Osteoblast (primary cell): ENCODE measurements around the gene SNCAIP. TPM values are rescaled to one million over a fixed set of nuclear protein-coding genes. Genes with fewer than 3 reads are reported as not detected.

ENCODE experiments used
- DNase-seq: peaks from one replicate; pipeline ENCODE4 v3.0.0; 2011; ENCODE audit warnings: low spot score, mixed read lengths; ENCODE audit not compliant: insufficient read length; ENCODE audit errors: missing footprints
- H2AFZ ChIP-seq: 2 replicates; pipeline ENCODE4 v1.6.0; 2011; ENCODE audit warnings: mild to moderate bottlenecking, low read length
- H3K27ac ChIP-seq: 2 replicates; pipeline ENCODE4 v1.5.1; 2011; ENCODE audit warnings: mild to moderate bottlenecking, low read depth, low read length, moderate library complexity
- H3K27me3 ChIP-seq: 2 replicates; pipeline ENCODE4 v1.6.0; 2012; ENCODE audit warnings: mild to moderate bottlenecking, control low read depth, inconsistent platforms, low read length, moderate library complexity; ENCODE audit not compliant: insufficient read depth
- H3K36me3 ChIP-seq: 2 replicates; pipeline ENCODE4 v1.5.1; 2011; ENCODE audit warnings: mild to moderate bottlenecking, low read length, control low read depth, moderate library complexity; ENCODE audit not compliant: insufficient read depth
- H3K4me1 ChIP-seq: 2 replicates; pipeline ENCODE4 v1.5.1; 2011; ENCODE audit warnings: mild to moderate bottlenecking, low read length, control low read depth, moderate library complexity; ENCODE audit not compliant: insufficient read depth
- H3K4me2 ChIP-seq: 2 replicates; pipeline ENCODE4 v1.6.0; 2011; ENCODE audit warnings: mild to moderate bottlenecking, low read length; ENCODE audit not compliant: insufficient read depth
- H3K4me3 ChIP-seq: fragments of 200-600 bp; sonication (generic); 3 replicates; pipeline ENCODE4 v1.5.1; 2012; ENCODE audit warnings: mild to moderate bottlenecking, low read length, inconsistent platforms; ENCODE audit not compliant: insufficient read depth
- H3K79me2 ChIP-seq: 2 replicates; pipeline ENCODE4 v1.6.0; 2012; ENCODE audit warnings: mild to moderate bottlenecking, low read length, control low read depth, inconsistent platforms; ENCODE audit not compliant: insufficient read depth
- H3K9me3 ChIP-seq: 2 replicates; pipeline ENCODE4 v1.5.1; 2011; ENCODE audit warnings: low read depth, low read length, control low read depth
- H4K20me1 ChIP-seq: 2 replicates; pipeline ENCODE4 v1.6.0; 2012; ENCODE audit warnings: mild to moderate bottlenecking, low read length, control low read depth; ENCODE audit not compliant: insufficient read depth
- CTCF ChIP-seq: IDR thresholded peaks from 2 replicates; pipeline ENCODE4 v1.5.1; 2011; ENCODE audit warnings: mild to moderate bottlenecking, low read depth, low read length, moderate library complexity; ENCODE audit errors: extremely low read depth
- total RNA-seq: library from RNA; depleted of rRNA; stranded (reverse); fragments of >200 nt; gene quantifications from 2 replicates; pipeline ENCODE4 v1.2.3, GENCODE V29; 2012

SNCAIP gene
- total RNA-seq, 1 donor, result 6.2 TPM

GRCh38 chr5:122341087-122341486, 29.1 kb downstream of the SNCAIP start:
- no peaks in the 10 kb centered on the region for H3K9me3 ChIP-seq
- H3K4me3 ChIP-seq, result no peak overlapping the region
- TF ChIP-seq CTCF, result no peak
- no peaks in the 10 kb centered on the region for H3K36me3 ChIP-seq
- no peaks in the 10 kb centered on the region for H4K20me1 ChIP-seq
- H3K4me1 ChIP-seq, result peaks cover 13% of the 10 kb centered on the region
- H3K4me2 ChIP-seq, result no peak overlapping the region
- H3K79me2 ChIP-seq, result no peaks in the 10 kb centered on the region
- no peaks in the 10 kb centered on the region for H3K27me3 ChIP-seq
- no peak for DNase-seq
- H3K27ac ChIP-seq, result no peak overlapping the region
- H2AFZ ChIP-seq, result no peak overlapping the region

DNA sequence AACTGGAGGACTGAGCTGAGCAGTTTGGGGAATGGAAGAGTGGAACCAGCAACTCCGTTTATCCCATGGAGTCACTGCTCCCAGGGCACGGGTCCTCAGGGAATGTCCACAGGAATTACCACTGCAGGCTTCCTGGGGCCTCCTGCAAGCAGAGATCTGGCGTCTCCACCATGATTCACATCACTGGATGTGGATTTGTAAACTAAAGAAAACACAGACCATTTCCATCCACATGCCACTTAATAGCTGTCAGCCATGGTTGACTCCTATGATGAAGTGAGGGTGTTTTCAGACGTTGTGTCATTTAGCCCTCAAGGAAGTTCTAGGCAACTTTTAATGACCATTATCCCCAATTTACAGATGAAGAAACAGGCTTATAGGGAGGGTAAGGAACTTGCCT, 30.2 kb downstream of the SNCAIP start:
- H3K4me2 ChIP-seq, result no peak overlapping the region
- H3K9me3 ChIP-seq, result no peaks in the 10 kb centered on the region
- H4K20me1 ChIP-seq, result no peaks in the 10 kb centered on the region
- peaks cover 13% of the 10 kb centered on the region for H3K4me1 ChIP-seq
- no peak for TF ChIP-seq CTCF
- no peaks in the 10 kb centered on the region for H3K27me3 ChIP-seq
- no peak overlapping the region for H3K27ac ChIP-seq
- no peak for DNase-seq
- H3K4me3 ChIP-seq, result no peak overlapping the region
- H3K36me3 ChIP-seq, result no peaks in the 10 kb centered on the region
- H3K79me2 ChIP-seq, result no peaks in the 10 kb centered on the region
- H2AFZ ChIP-seq, result no peak overlapping the region

GRCh38 chr5:122346897-122347581, 35.0 kb downstream of the SNCAIP start:
- H3K4me1 ChIP-seq, result peaks cover 13% of the 10 kb centered on the region
- TF ChIP-seq CTCF, result no peak
- no peak overlapping the region for H3K4me3 ChIP-seq
- no peaks in the 10 kb centered on the region for H3K79me2 ChIP-seq
- H3K9me3 ChIP-seq, result no peaks in the 10 kb centered on the region
- no peaks in the 10 kb centered on the region for H4K20me1 ChIP-seq
- H3K36me3 ChIP-seq, result no peaks in the 10 kb centered on the region
- no peaks in the 10 kb centered on the region for H3K27me3 ChIP-seq
- no peak overlapping the region for H2AFZ ChIP-seq
- H3K27ac ChIP-seq, result no peak overlapping the region
- H3K4me2 ChIP-seq, result no peak overlapping the region
- no peak for DNase-seq

- no peak for DNase-seq
- Histone ChIP-seq H3K36me3 (no peaks in the 10 kb centered on the region), H3K79me2 (no peaks in the 10 kb centered on the region), H3K4me3 (no peak overlapping the region), H4K20me1 (no peaks in the 10 kb centered on the region), H3K27ac (no peak overlapping the region), H2AFZ (no peak overlapping the region), H3K4me2 (no peak overlapping the region), H3K27me3 (no peaks in the 10 kb centered on the region), H3K4me1 (no peaks in the 10 kb centered on the region), H3K9me3 (no peaks in the 10 kb centered on the region)
- no peak for TF ChIP-seq CTCF
These were observed 38.5 kb downstream of the SNCAIP start for GRCh38 chr5:122350496-122350895.
